ENCODE measurements around the gene PTPRN2.
"Not testable (repeated sequence)": the region's sequence is repeated elsewhere in the genome, so short reads cannot be mapped to it uniquely, and the experiment has no call there.

Gene PTPRN2

GRCh38 chr7:158043551-158044481, 543.8 kb downstream of the PTPRN2 start:
- no peak for DNase-seq

- DNase-seq: no peak
These were observed 545.3 kb downstream of the PTPRN2 start for GRCh38 chr7:158042156-158042880.

GRCh38 chr7:158040199-158040598, 547.4 kb downstream of the PTPRN2 start:
- DNase-seq: no peak

- DNase-seq: no peak
These were observed 548.4 kb downstream of the PTPRN2 start for GRCh38 chr7:158039270-158039669.

GRCh38 chr7:158037211-158037610, 550.4 kb downstream of the PTPRN2 start:
- no peak for DNase-seq

- no peak for DNase-seq
These were observed 552.3 kb downstream of the PTPRN2 start for GRCh38 chr7:158035343-158035742.

GRCh38 chr7:158034571-158034970, 553.1 kb downstream of the PTPRN2 start:
- DNase-seq: no peak

GRCh38 chr7:158033925-158034324, 553.7 kb downstream of the PTPRN2 start:
- DNase-seq: not testable (repeated sequence)

GRCh38 chr7:158033196-158033595, 554.4 kb downstream of the PTPRN2 start:
- no peak for DNase-seq

- DNase-seq: no peak
These were observed 555.0 kb downstream of the PTPRN2 start for GRCh38 chr7:158032561-158033115.

GRCh38 chr7:158031867-158032308, 555.7 kb downstream of the PTPRN2 start:
- DNase-seq: no peak

- DNase-seq: no peak
These were observed 557.1 kb downstream of the PTPRN2 start for GRCh38 chr7:158030566-158030965.

GRCh38 chr7:158030071-158030470, 557.6 kb downstream of the PTPRN2 start:
- no peak for DNase-seq

- DNase-seq: no peak
These were observed 558.1 kb downstream of the PTPRN2 start for GRCh38 chr7:158029509-158029908.

- DNase-seq: no peak
These were observed 558.7 kb downstream of the PTPRN2 start for GRCh38 chr7:158028971-158029370.

- DNase-seq: no peak
These were observed 559.2 kb downstream of the PTPRN2 start for GRCh38 chr7:158028290-158028941.

GRCh38 chr7:158027646-158028045, 560.0 kb downstream of the PTPRN2 start:
- no peak for DNase-seq

GRCh38 chr7:158026636-158027265, 560.9 kb downstream of the PTPRN2 start:
- DNase-seq: no peak

GRCh38 chr7:158025686-158026600, 561.7 kb downstream of the PTPRN2 start:
- no peak for DNase-seq

- no peak for DNase-seq
These were observed 562.7 kb downstream of the PTPRN2 start for GRCh38 chr7:158024881-158025280.

- DNase-seq: no peak
These were observed 563.3 kb downstream of the PTPRN2 start for GRCh38 chr7:158024351-158024715.
